Measurements from ENCODE around the gene OTOP2.

The OTOP2 gene

DNA sequence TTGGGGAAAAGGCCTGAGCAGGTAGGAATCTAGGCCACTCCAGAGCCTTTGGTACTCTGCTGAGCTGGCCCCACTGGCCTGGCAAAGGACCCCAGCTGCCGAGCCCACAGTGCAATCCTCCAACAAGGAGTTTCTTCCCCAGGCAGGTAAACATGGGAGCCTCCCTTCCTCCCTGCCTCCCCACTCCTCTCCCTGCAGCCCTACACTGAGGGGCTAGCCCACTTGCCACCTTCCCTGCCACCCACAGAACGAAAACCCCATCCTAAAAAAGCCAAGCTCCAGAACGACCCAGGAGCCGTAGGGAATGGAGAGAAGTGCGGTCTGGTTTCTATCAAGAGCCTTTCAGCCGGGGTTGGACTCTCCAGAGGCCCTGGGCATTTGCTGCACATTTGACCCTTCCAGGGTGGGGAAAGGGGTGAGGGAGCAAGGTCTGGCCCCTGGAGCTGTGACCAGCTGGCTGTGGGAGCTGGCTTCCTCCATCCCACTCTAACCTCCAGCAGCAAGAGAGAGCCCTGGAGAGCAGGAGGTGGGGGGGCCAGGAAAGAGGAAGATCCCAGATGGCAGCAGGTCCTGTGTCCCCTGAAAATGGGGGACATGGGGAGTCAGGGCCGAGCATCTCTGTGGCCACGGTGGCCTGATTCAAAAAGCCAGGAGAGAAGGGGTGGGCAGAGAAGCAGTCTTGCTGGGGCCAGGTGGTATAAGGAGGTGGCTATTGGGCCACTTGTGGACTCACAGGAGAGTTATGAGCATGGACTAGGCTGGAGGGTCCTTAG lies 47.2 kb downstream of the OTOP2 start:
- Histone ChIP-seq H3K4me1 (ENCODE audit: insufficient read depth, low read length, poor library complexity, severe bottlenecking) (no peaks in the 10 kb centered on the region), H3F3A (ENCODE audit: low read depth) (no peaks in the 10 kb centered on the region), H3K9me2 (replicated peaks; ENCODE audit: low read depth, low read length) (no peaks in the 10 kb centered on the region), H3K9ac (ENCODE audit: low read depth, low read length, poor library complexity, severe bottlenecking) (no peak overlapping the region), H3K79me2 (ENCODE audit: insufficient read depth, low read length) (no peaks in the 10 kb centered on the region), H3K4me2 (ENCODE audit: low read depth, low read length, poor library complexity, severe bottlenecking) (no peak overlapping the region), H3K36me3 (ENCODE audit: insufficient read depth, low read length) (no peaks in the 10 kb centered on the region), H2AFZ (ENCODE audit: low read length) (no peak overlapping the region), H3K4me3 (ENCODE audit: low read length, poor library complexity, severe bottlenecking) (no peak overlapping the region), H3K27me3 (ENCODE audit: insufficient read depth, low read length, poor library complexity, severe bottlenecking) (peaks cover 17% of the 10 kb centered on the region), H4K20me1 (ENCODE audit: insufficient read depth, low read length, poor library complexity, severe bottlenecking) (no peaks in the 10 kb centered on the region), H3K9me3 (ENCODE audit: insufficient read depth, low read depth, low read length) (no peaks in the 10 kb centered on the region)
- TF ChIP-seq, protein P1, sequence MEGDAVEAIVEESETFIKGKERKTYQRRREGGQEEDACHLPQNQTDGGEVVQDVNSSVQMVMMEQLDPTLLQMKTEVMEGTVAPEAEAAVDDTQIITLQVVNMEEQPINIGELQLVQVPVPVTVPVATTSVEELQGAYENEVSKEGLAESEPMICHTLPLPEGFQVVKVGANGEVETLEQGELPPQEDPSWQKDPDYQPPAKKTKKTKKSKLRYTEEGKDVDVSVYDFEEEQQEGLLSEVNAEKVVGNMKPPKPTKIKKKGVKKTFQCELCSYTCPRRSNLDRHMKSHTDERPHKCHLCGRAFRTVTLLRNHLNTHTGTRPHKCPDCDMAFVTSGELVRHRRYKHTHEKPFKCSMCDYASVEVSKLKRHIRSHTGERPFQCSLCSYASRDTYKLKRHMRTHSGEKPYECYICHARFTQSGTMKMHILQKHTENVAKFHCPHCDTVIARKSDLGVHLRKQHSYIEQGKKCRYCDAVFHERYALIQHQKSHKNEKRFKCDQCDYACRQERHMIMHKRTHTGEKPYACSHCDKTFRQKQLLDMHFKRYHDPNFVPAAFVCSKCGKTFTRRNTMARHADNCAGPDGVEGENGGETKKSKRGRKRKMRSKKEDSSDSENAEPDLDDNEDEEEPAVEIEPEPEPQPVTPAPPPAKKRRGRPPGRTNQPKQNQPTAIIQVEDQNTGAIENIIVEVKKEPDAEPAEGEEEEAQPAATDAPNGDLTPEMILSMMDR (conservative IDR thresholded peaks at IDR 0.05; ENCODE audit: low read length) = no peak
- TF ChIP-seq EZH2phosphoT487 (IDR thresholded peaks at IDR 0.05; ENCODE audit: borderline replicate concordance) = no peak

DNA sequence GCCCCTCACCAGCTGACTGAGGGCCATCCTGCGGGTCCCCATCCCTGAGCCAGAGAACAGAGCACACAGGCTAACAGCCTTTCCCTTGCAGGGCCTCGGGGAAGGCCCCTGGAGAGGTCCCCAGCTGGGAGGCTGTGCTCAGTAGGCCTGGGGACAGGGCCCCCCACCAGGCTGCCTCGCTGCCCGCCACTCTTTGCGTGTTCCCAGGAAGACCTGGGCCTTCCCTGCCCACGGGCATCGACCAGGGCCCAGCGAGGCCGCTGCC lies 47.7 kb downstream of the OTOP2 start:
- Histone ChIP-seq H4K20me1 (ENCODE audit: insufficient read depth, low read length, poor library complexity, severe bottlenecking) (no peaks in the 10 kb centered on the region), H3K36me3 (ENCODE audit: insufficient read depth, low read length) (no peaks in the 10 kb centered on the region), H3F3A (ENCODE audit: low read depth) (no peaks in the 10 kb centered on the region), H3K4me3 (ENCODE audit: low read length, poor library complexity, severe bottlenecking) (no peak overlapping the region), H3K9me2 (replicated peaks; ENCODE audit: low read depth, low read length) (no peaks in the 10 kb centered on the region), H2AFZ (ENCODE audit: low read length) (no peak overlapping the region; the same call in 1 of the 2 replicates), H3K9ac (ENCODE audit: low read depth, low read length, poor library complexity, severe bottlenecking) (no peak overlapping the region), H3K27me3 (ENCODE audit: insufficient read depth, low read length, poor library complexity, severe bottlenecking) (peaks cover 17% of the 10 kb centered on the region), H3K9me3 (ENCODE audit: insufficient read depth, low read depth, low read length) (no peaks in the 10 kb centered on the region), H3K4me1 (ENCODE audit: insufficient read depth, low read length, poor library complexity, severe bottlenecking) (no peaks in the 10 kb centered on the region), H3K79me2 (ENCODE audit: insufficient read depth, low read length) (no peaks in the 10 kb centered on the region), H3K4me2 (ENCODE audit: low read depth, low read length, poor library complexity, severe bottlenecking) (no peak overlapping the region)
- TF ChIP-seq, protein P1 (conservative IDR thresholded peaks at IDR 0.05; ENCODE audit: low read length) = no peak
- no peak for TF ChIP-seq EZH2phosphoT487 (IDR thresholded peaks at IDR 0.05; ENCODE audit: borderline replicate concordance)

DNA sequence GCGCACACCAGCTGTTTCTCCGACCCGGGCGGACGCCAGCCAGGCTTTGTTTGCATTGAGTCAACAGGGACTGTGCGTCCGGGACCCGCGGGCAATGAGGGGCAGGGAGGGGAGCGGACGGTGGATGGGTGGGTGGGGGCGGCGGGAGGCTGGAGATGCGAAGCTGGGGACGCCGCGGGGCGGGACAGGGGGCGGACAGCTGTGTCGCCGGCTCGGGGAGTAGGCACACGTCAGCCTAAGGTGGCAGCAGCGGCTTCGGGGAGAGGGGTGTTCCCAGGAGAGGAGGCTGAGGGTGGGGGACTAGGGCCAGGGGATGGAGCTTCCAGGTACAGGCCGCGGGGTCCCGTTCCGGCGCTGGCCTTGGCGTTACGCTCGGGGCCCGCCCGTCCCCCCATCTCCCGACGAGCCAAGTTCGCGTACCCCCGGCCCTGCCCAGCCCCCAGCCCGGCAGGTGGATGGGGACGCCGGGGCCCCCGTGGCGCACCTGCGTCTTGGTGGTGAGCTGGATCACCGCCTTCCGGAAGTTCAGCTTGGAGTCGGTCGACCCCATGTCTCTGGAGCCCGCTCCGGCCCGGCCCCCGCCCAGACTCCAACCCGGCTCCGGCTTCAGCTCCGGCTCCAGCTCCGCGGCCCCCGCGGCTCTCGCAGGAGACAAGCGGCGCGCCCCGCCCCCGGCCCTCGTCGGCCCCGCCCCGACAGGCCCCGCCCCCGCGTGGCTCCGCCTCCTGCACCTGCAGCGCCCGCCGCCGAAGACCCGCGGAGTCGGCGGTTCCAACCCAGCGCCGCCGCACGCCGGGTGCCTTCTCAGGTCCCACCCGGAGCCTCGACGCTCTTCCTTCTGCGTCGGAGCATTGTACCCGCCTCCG lies 48.3 kb downstream of the OTOP2 start, which contains the start of gene HID1:
Gene HID1, minus strand, starts transcription at position 653 of the 866 bp plus-strand sequence. Its CDS starts 103 bp downstream, at position 550.
- no peaks in the 10 kb centered on the region for H3K4me1 ChIP-seq (ENCODE audit: insufficient read depth, low read length, poor library complexity, severe bottlenecking)
- H3F3A ChIP-seq (ENCODE audit: low read depth) = no peaks in the 10 kb centered on the region
- no peaks in the 10 kb centered on the region for H3K9me3 ChIP-seq (ENCODE audit: insufficient read depth, low read depth, low read length)
- H3K79me2 ChIP-seq (ENCODE audit: insufficient read depth, low read length) = no peaks in the 10 kb centered on the region
- no peaks in the 10 kb centered on the region for H3K9me2 ChIP-seq (replicated peaks; ENCODE audit: low read depth, low read length)
- H4K20me1 ChIP-seq (ENCODE audit: insufficient read depth, low read length, poor library complexity, severe bottlenecking) = no peaks in the 10 kb centered on the region
- peaks cover 17% of the 10 kb centered on the region for H3K27me3 ChIP-seq (ENCODE audit: insufficient read depth, low read length, poor library complexity, severe bottlenecking)
- H2AFZ ChIP-seq (ENCODE audit: low read length) = peak within 1 kb of the TSS; percentile 64; the same call in 1 of the 2 replicates
- TF ChIP-seq, protein P1 (conservative IDR thresholded peaks at IDR 0.05; ENCODE audit: low read length) = no peak
- no peak for TF ChIP-seq EZH2phosphoT487 (IDR thresholded peaks at IDR 0.05; ENCODE audit: borderline replicate concordance)
- H3K4me3 ChIP-seq (ENCODE audit: low read length, poor library complexity, severe bottlenecking) = peak within 1 kb of the TSS; percentile 69
- H3K9ac ChIP-seq (ENCODE audit: low read depth, low read length, poor library complexity, severe bottlenecking) = no peak within 1 kb of the TSS
- H3K36me3 ChIP-seq (ENCODE audit: insufficient read depth, low read length) = no peaks in the 10 kb centered on the region
- peak within 1 kb of the TSS; percentile 67 for H3K4me2 ChIP-seq (ENCODE audit: low read depth, low read length, poor library complexity, severe bottlenecking)

Data from Loucy (cell line).